Measurements from ENCODE around the gene CLEC17A.
"Not testable (repeated sequence)": the region's sequence is repeated elsewhere in the genome, so short reads cannot be mapped to it uniquely, and the experiment has no call there.

The CLEC17A gene

DNA sequence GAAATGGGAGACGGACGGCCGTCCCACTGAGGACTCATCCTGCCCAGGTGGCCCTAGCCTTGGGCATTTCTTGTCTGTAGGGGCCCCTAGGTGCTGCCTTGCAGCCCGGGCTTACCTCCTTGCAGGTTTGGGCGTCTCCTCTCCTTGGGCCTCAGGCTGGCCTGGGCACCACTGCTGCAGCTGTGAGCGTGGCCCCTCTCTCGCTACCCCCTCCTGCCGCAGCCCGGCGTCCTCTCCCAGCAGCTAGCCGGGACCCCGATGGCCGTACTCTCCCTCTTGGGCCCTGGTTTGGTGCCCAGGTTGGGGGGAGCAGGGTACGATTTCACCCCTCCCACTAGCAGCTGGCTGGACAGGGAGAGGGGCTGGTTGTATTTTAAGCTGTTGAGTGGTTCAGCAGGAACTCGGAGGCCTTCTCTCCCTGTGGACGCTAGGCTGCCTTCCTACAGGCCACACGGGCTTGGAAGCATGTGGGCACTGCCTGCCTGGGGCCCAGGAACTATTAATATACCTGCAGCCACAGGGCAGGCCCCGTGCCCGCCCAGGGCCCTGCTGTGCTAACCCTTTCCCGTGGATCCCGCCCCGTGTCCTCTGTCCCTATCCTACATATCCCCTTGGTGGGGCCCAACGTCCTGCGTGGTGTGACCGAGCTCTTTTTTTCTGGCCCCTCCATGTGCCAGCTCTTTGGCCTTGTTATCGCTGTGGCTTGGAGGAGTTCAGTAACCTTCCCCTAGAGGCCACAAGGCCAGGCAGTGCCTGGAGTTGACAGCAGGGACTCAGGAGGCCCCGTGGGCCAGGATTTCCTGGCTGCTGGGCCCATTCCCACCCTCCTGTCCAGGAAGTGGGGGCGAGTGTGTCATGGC, 22.7 kb upstream of the CLEC17A start:
- no peak for DNase-seq

DNA sequence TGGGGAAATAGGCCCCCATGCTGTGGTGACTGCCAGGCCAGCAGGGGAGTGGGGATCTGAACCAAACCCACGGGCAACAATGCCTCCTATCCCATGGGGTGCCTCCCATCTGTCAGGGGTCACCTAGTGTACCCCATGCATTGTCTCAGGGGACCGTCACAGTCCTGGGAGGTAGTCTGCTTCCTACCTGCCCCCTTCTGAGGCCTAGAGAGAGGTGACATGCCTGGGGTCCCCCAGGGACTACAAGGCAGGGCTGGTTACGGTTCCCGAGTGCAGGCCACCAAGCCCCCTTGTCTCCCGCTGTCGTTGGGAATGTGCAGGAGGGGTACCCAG, 22.1 kb upstream of the CLEC17A start:
- no peak for DNase-seq

DNA sequence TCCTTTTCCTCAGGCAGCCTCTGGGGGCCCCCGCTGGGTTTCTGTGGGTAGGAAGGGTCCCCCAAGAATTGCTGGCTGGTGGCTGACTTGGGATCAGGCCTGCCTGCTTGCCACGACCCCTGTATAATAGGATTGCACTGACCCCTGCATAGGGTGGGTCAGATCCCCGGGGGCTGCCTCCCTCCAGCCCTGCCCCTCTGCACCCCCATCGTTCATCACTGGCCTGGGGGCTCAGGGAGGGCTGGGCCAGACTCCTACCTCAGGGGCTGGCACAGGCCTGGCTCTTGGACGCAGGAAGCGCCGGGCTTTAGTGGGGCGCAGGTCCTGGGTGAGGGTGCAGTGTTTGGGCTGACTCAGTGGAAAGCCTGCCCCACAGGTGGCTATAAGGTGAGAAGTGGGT, 21.6 kb upstream of the CLEC17A start:
- DNase-seq, result no peak

- DNase-seq, result no peak
Measured at GRCh38 chr19:14561847-14562351, 21.0 kb upstream of the CLEC17A start.

DNA sequence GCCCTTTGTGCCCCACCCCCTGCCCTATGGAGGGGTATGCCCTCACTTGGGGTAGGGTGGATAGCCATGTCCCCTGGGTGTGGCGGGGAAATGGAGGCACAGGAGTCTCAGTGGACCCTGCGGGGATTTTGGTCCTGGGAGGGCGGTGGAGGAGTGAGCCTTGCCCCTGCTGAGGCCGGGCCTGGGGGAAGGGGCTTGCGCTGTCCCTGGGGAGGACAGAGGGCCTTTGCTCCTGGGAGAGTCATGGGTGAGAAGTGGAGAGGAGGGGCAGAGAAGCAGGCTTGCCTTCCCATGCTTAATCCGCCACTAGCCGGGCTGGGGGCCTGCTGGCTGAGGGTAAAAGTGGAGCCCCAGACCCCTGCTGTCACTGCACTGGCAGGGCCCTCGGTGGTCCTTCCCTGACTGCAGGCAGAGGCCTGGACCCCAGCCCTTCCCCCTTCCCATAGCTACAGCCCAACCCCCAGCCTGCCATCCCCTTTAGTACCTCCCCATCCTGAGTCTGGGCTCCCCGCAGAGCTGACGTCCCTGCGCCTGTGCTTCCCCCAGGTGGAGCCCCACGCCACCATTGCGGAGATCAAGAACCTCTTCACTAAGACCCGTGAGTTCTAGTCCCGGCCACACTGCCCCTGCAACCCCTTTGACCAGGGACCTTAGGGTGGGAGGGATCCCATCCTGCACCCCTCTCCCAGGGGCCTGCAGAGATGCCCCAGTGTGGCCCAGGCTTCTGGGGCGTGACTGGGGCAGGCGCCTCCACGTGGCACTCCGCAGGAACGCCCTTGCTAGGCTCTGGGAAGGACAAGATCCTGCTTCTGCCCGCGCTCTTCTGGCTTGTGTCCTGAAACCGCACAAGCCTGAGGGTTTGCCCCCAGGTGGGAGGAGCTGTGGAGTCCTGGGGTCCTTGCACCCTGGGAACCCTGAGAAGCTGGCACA, 20.0 kb upstream of the CLEC17A start:
- no peak for DNase-seq

GRCh38 chr19:14563590-14563926, 19.3 kb upstream of the CLEC17A start:
- no peak for DNase-seq

- no peak for DNase-seq
Measured at GRCh38 chr19:14563989-14564651, 18.8 kb upstream of the CLEC17A start.

- DNase-seq, result not testable (repeated sequence)
Measured at GRCh38 chr19:14564652-14565297, 18.1 kb upstream of the CLEC17A start.

DNA sequence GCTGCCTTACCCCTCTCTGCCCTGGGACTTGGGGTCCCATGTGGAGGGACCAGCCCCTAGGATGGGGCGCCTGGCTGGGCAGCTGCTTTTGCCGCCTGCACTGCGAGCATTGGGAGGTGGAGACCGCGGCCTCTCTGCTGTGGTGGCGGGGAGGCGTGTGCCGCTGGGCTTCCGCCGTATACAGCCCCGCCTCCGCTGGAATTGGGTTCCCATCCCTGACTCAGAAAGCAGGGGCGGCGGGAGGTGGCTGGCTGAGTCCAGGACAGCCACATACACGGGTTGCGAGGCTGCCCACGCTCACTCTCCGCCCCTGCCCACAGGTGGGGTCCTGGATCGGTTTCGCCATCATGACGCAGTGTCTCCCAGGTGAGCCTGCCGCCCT, 17.6 kb upstream of the CLEC17A start:
- no peak for DNase-seq

DNA sequence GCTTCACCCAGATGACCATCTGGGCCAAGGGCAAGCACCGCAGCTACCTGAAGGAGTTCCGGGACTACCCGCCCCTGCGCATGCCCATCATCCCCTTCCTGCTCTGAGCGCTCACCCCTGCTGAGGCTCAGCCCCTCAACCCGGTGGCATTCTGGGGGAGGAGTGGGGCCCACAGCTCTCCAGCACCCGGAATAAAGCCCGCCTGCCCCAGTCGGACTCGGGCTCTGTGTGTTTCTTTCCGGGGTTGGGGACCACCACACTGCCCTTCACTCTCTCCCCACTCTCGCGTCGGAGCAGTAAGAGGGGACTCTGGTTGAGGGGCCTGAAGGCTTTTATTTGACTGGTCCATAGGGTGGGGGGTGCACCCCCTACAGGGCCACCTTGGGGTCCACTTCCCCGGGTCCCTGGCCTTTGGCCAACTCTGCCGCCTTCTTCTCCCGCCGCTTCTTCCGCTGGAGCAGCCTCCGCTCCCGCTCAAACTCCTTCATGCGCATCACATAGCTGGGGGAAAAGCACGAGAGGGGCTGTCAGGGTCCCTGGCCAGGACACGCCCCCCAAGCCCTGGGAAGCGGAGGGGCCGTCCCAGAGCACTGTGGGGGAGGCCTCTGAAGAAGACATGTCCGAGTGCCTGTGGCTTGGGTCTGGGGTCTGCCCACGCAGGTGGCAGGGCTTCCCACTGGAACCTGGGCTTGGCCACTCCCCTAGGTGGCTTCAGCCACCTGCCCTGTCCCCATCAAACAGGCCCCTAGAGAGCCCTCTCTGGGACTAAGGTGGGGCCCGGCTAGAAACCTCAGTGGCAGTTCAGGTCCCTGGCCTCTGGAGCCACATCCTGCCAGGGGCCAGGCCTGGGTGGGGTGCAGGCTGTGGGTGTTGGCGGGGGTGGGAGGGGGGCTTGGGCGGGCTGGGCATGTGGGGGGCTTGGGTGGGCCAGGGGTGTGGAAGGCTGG, 16.8 kb upstream of the CLEC17A start:
- DNase-seq, result no peak

DNA sequence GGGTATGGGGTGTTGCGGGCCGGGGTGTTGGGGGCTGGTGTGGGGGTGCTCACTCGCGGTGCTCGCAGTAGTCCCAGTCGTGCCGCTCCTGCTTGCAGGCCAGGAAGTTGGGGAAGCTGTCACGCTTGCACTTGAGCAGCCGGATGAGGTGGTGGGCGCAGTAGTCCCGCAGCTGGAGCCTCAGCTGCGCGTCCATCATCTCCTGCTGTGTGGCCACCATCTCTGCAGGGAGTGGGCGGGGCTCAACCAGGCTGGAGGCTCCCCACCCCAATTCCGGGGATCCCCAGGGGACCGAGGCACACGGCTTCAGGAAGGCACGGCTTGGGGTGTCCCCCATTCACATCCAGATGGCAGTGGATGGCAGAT, 16.2 kb upstream of the CLEC17A start:
- DNase-seq, result no peak

- no peak for DNase-seq
Measured at GRCh38 chr19:14567079-14567478, 15.8 kb upstream of the CLEC17A start.

- DNase-seq, result no peak
Measured at GRCh38 chr19:14570864-14571527, 11.9 kb upstream of the CLEC17A start.

DNA sequence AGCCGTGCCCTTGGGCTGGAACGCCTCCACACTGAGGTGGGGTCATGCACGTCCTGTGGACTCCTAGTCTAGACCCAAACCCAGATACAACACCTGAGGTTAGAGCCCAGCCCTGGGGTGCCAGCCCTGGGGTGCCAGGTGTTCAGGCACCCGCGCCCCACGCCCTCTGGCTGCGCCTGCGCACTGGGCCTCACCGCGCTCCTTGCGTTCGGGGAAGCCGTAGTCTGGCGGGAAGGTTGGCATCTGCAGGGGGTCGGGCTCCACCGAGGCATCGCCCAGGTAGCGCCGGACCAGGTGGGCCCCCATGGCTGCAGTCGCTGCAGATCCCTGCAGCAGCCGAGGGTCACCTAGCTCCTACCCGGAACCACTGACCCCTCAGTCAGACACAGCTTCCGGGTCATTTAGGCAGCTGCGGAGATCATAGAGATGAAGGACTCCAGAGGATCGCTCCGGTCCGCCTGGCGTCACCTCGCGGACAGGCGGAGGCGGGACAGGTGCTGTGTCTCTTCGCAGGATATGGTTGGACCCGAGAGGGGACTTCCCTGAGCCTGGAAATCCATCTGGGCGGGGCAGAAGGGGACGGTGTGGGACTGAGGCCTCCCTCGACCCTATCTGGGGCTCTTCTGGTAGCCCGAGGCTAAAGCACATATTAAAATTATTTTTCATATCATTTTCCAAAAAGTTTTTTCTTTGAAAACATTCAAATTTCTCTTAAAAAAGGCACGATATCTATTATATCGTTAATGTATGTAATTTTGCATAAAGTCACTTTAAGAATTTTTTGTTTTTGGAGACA, 11.0 kb upstream of the CLEC17A start, which contains the start of gene NDUFB7:
Gene NDUFB7, minus strand, starts transcription at position 372 of the 796 bp plus-strand sequence. Its CDS starts 66 bp downstream, at position 306.
- peak; percentile 88 for DNase-seq

DNA sequence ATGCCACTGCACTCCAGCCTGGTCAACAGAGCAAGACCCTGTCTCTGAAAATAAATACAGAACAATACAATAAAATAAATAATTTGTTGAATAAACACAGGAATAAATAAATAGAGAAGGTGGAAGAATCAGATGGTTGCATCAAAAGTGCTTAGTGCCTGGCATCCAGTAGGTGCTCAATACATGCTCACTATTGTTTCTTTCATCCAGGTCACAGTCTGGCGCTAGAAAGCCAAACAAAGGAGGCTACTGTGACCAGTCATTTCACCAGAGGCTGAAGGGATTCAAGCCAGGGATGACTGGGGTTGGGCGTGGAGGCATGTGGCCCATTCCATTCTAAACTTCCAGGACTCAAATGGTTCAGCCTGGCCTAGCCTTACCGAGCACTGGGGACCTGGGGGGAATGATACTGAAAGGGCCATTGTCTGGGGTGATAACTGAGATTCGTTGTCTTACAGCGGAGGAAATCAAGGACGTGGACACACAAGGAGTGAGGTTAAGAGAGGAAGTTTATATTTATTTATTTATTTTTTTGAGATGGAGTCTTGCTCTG, 7.4 kb upstream of the CLEC17A start:
- no peak for DNase-seq

DNA sequence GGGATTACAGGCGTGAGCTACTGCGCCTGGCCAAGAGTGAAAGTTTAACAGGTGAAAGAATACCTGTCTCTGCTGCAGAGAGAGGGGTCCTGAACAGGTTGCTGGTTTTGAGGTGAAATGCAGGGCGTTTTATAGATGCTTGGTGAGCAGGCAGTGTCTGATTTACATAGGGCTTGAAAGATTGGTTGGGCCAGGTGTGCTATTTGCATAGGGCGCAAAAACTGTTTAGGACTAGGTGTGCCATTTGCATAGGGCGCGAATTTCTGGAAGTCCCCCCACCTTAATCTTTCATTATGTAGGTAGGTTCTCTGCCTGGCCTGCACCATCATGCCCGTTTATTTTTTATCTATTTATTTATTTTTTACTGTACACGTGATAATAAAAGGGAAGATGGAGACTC, 6.5 kb upstream of the CLEC17A start:
- DNase-seq, result no peak

DNA sequence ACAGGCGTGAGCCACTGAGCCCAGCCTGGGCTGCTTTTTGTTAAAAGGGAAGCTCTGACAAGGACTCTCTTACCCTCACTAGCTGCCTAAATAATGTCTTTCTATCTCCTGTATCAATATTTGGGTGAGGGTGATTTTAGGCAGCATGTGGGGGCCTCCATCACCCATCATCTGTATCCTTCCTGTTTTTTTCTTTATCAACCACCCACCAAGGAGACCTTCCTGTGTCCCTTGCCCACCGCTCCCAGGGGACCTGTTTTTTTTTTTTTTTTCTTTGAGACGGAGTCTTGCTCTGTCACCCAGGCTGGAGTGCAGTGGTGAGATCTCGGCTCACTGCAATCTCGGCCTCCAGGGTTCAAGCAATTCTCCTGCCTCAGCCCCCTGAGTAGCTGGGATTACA, 5.6 kb upstream of the CLEC17A start:
- no peak for DNase-seq

DNA sequence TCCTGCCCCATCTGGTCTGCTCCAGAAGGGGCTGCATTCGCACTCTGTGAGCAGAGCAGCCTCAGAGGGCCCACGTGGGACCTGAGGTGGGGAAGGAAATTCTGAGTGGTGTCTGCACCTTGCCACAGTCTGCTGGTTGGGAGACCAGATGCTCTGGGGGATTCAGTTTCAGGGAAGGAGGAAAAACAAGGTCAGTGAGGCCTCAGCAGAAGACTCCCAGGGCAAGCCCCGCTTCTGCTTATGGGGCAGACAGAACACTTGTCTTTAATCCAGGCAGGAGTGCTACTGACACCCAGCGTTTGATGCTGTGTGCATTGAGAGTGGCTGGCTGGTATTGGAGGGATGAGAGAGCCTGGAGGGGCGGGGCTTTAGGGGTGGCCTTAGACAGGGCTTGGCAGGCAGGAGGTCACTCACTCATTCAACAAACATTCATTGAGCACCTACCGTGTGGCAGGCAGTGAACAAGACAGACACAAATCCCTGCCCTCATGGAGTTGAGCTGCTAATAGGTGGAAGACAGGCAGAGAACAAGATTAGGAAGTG, 4.9 kb upstream of the CLEC17A start:
- no peak for DNase-seq

DNA sequence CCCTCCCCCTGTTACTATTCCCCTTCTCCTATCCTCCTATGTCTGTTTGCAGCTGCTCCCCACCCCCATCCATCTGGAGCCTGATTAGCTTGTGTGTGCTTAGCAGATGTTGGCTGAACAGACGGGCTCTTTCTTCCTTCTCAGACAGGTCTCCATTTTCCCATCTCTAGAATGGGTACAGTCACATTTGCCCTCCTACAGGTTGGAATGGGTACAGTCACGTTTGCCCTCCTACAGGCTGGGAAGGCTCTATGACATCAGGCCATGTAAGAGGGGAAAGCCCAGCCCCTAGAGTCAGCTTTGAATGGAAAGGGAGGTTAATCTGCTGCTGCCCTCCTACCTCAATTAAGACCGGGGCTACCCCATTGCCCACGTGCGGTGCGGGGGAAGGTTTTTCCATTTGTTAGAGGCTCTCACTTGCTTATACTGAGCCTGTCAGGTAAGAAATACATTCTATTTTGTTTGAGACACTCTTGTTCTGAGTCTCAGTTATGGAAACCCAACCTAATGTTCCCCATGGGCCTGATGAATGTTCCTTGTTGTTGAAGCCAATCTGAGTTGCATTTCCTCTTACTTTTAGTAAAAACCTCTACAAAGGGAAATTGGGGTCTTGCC, 2.2 kb upstream of the CLEC17A start:
- DNase-seq, result no peak
